Osteocyte (in vitro differentiated cells): ENCODE results near the gene SMIM30. TPM values are rescaled to one million over a fixed set of nuclear protein-coding genes. Genes with fewer than 3 reads are reported as not detected.
"Not testable (repeated sequence)": the region's sequence is repeated elsewhere in the genome, so short reads cannot be mapped to it uniquely, and the experiment has no call there.

Source experiments
- DNase-seq: peaks from one replicate; pipeline ENCODE4 v3.0.0; 2021; ENCODE audit warnings: mixed read lengths; ENCODE audit not compliant: unreplicated experiment; ENCODE audit errors: extremely low spot score
- H3K27ac Mint-ChIP-seq: one replicate; pipeline ENCODE4 v1.8.0; 2021; ENCODE audit warnings: mild to moderate bottlenecking, mixed read lengths; ENCODE audit not compliant: unreplicated experiment
- H3K27me3 Mint-ChIP-seq: one replicate; pipeline ENCODE4 v1.8.0; 2021; ENCODE audit warnings: mixed read lengths; ENCODE audit not compliant: unreplicated experiment
- H3K36me3 Mint-ChIP-seq: one replicate; pipeline ENCODE4 v1.8.0; 2021; ENCODE audit warnings: mixed read lengths; ENCODE audit not compliant: unreplicated experiment
- H3K4me1 Mint-ChIP-seq: one replicate; pipeline ENCODE4 v1.8.0; 2021; ENCODE audit warnings: mixed read lengths; ENCODE audit not compliant: unreplicated experiment
- H3K4me3 Mint-ChIP-seq: one replicate; pipeline ENCODE4 v1.8.0; 2021; ENCODE audit warnings: mild to moderate bottlenecking, moderate library complexity, mixed read lengths; ENCODE audit not compliant: unreplicated experiment
- H3K9me3 Mint-ChIP-seq: one replicate; pipeline ENCODE4 v1.8.0; 2021; ENCODE audit warnings: mixed read lengths; ENCODE audit not compliant: unreplicated experiment
- total RNA-seq: library from RNA; stranded (reverse); gene quantifications from 2 replicates; pipeline ENCODE4 v1.2.1, GENCODE V29; 2021
- TF ChIP-seq, protein P1 (sequence below): fragments of 200-600 bp; sonication (generic); IDR thresholded peaks from 2 replicates; pipeline ENCODE4 v1.5.0; 2021; ENCODE audit warnings: antibody characterized with exemption, mild to moderate bottlenecking, moderate library complexity

The SMIM30 gene
- total RNA-seq, 1 donor from 2014 or later = 43.9 TPM

DNA sequence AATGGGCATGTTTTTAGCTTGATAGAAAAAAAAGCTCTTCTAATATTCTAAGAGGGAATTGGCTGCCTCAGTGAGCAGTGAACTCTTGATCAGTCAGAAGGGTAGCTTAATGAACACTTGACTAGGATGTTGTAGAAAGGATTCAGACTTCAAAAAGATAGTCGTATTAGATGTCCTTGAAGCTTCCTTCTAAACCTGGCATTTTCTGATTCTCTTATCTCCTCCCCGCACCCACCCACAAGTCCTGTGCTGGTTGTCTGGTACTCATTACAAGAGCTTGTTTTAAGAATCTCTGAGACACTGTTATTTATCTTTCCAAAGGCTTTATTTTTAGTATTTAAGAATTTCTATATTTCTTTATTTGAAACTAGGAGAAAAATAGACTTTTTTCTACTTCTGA, 7.4 kb upstream of the SMIM30 start:
- no peak overlapping the region for H3K4me3 Mint-ChIP-seq
- no peaks in the 10 kb centered on the region for H3K9me3 Mint-ChIP-seq
- no peak overlapping the region for H3K27ac Mint-ChIP-seq
- TF ChIP-seq, protein P1, sequence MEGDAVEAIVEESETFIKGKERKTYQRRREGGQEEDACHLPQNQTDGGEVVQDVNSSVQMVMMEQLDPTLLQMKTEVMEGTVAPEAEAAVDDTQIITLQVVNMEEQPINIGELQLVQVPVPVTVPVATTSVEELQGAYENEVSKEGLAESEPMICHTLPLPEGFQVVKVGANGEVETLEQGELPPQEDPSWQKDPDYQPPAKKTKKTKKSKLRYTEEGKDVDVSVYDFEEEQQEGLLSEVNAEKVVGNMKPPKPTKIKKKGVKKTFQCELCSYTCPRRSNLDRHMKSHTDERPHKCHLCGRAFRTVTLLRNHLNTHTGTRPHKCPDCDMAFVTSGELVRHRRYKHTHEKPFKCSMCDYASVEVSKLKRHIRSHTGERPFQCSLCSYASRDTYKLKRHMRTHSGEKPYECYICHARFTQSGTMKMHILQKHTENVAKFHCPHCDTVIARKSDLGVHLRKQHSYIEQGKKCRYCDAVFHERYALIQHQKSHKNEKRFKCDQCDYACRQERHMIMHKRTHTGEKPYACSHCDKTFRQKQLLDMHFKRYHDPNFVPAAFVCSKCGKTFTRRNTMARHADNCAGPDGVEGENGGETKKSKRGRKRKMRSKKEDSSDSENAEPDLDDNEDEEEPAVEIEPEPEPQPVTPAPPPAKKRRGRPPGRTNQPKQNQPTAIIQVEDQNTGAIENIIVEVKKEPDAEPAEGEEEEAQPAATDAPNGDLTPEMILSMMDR = no peak
- peaks cover 22% of the 10 kb centered on the region for H3K27me3 Mint-ChIP-seq
- H3K36me3 Mint-ChIP-seq = no peaks in the 10 kb centered on the region
- no peaks in the 10 kb centered on the region for H3K4me1 Mint-ChIP-seq
- no peak for DNase-seq

DNA sequence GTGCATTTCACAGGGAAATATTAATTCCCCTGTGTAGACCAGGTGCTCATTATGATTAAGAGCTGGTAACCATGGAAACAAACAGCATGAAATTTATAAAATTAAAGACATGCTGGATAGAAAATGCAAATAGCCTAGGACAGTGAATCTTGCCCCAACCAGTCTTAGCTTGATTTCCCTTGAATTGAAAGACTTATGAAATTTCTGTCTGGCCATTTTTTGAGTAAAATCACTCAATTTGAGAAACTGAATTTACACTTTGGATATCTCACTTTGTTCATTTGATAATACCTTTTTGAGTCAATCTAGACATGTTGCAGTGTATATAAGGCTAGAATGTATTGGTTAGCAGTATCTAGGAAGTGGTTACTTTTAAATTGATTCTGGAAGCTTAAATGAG, 4.4 kb upstream of the SMIM30 start:
- no peak for DNase-seq
- peaks cover under 1% of the 10 kb centered on the region for H3K36me3 Mint-ChIP-seq
- H3K27me3 Mint-ChIP-seq = peaks cover 13% of the 10 kb centered on the region
- no peaks in the 10 kb centered on the region for H3K9me3 Mint-ChIP-seq
- H3K4me3 Mint-ChIP-seq = no peak overlapping the region
- H3K27ac Mint-ChIP-seq = no peak overlapping the region
- H3K4me1 Mint-ChIP-seq = peaks cover 7% of the 10 kb centered on the region
- TF ChIP-seq, protein P1 = no peak

DNA sequence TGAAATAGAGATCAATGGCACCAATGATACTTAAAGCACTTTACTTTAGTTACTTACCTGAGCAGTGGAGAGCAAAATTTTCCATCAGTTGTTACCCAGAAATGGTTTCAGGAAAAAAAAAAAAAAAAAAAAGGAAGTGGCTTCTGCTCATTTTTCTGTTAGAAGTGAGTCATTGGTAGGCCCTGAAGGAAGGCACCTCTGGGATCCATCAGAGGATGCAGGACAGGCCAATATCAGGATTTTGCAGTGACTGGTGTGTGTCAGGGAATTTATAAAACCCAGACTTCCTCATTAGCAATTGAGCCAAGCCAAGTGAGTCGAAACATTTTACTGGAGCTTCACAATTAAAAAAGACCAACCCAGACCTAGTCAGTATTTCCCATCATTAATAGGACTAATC, 2.3 kb upstream of the SMIM30 start:
- Mint-ChIP-seq H3K27me3 (peaks cover 13% of the 10 kb centered on the region), H3K9me3 (no peaks in the 10 kb centered on the region), H3K4me3 (no peak overlapping the region), H3K36me3 (peaks cover 6% of the 10 kb centered on the region), H3K4me1 (peaks cover 13% of the 10 kb centered on the region), H3K27ac (no peak overlapping the region)
- TF ChIP-seq, protein P1 = no peak
- no peak for DNase-seq

DNA sequence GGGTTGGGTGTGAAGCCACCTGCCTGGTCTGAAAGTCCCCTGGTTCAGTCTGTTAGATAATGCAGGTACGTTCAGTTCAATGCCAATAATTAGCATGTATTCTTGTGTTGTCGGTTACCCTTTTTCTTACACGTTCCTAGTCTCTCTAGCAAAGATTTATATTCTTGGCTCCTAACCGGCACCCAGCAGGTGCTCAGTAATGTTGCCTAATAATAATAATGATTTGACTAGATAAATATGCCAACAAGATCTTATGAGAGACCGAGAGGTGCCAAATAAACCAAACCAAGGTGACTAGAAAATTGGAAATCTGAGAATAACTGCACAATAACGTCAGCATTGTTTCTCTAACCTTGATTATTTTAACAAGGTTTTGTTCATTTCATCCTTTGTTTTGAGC, 1.1 kb upstream of the SMIM30 start:
- H3K27me3 Mint-ChIP-seq = peaks cover 8% of the 10 kb centered on the region

DNA sequence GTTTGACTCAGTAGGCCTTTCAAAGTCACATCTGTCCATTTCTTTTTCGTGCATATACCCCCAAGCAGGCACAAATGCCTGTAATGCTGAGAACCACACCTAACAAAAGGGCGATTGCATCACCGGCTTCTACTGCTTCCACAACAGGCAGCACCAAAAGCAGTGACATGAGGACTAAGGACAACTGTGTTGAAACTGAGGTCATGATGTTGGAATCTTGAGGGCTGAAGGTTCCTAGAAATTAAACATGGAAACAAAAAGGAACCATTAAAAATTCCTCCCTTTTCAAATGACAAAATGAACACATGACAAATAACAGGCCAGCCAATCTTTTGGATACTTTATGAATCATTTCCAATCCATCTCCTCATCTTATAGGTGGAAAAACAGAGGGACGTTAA, 980 bp downstream of the SMIM30 start:
- H3K27me3 Mint-ChIP-seq, DNase-seq, H3K9me3 Mint-ChIP-seq: not testable (repeated sequence)
- Mint-ChIP-seq H3K27ac (peak overlapping the region; percentile 19), H3K4me1 (peaks cover 13% of the 10 kb centered on the region), H3K36me3 (peaks cover 14% of the 10 kb centered on the region), H3K4me3 (peak overlapping the region; percentile 92)

More for the DNA sequence above, 1.1 kb upstream of the SMIM30 start:
- TF ChIP-seq, protein P1 = no peak
- H3K36me3 Mint-ChIP-seq = peaks cover 11% of the 10 kb centered on the region
- no peak for DNase-seq
- H3K9me3 Mint-ChIP-seq = no peaks in the 10 kb centered on the region
- H3K4me3 Mint-ChIP-seq = no peak overlapping the region
- no peak overlapping the region for H3K27ac Mint-ChIP-seq
- H3K4me1 Mint-ChIP-seq = peaks cover 13% of the 10 kb centered on the region

DNA sequence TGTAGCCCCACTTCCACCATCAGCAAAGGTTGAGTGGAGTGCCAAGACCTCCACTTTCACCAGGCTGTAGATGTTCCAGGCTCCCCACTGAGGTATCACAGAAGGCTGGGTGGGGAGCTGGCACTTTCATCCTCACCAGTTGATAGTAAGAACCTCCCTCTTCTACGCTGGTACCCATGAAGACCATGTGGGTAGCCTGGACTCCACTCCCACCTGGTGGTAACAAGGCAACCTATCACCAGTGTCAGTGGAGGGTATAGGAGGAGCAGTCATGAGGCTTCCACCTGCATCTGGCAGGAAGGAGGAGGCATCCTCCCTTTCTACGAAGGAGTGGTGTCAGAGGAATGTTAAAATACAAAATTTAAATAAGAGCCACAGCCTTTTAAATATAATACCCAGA, 4.4 kb downstream of the SMIM30 start:
- H3K4me3 Mint-ChIP-seq = no peak overlapping the region
- TF ChIP-seq, protein P1 = no peak
- H3K27ac Mint-ChIP-seq = no peak overlapping the region
- H3K36me3 Mint-ChIP-seq = peaks cover 14% of the 10 kb centered on the region
- peaks cover 2% of the 10 kb centered on the region for H3K27me3 Mint-ChIP-seq
- peaks cover 11% of the 10 kb centered on the region for H3K4me1 Mint-ChIP-seq
- H3K9me3 Mint-ChIP-seq = no peaks in the 10 kb centered on the region
- DNase-seq = no peak
